Measurements from ENCODE around the gene LASP1NB.

LASP1NB gene

DNA sequence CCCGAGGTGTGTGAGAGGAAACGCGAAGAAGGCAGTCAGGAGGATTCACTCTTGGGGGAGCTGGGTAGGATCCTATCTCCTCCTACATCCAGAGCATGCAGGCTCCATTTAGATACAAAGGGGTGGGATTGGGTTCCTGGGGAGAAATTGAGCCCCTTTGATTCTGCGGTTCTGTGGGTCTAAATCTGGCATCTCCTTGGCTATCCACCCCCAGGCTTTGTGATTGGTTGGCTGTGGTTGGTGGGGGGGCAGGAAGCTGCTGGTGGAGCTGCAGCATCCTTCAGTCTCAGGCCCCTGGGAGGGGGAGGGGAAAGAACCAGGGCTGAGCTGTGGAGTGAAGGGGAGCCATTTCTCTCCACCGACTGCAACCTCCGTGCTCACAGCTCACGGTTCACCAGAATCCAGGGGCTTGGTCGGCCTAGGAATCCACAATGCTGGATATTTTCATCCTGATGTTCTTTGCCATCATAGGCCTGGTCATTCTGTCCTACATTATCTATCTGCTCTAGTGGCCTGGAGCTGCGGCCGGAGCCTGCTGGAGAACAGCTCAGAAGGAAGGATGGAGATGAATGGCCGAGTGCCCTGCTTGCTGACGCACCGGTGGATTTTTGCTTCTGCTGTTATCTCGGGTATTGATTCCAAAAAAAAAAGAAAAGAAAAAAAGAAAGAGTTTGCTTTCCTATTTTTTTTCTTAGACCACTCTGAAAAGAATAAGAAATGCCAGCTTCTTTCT, at the start of gene LASP1NB:
Gene LASP1NB (plus strand): TSS at position 352 of the 733 bp plus-strand sequence.
- DNase-seq: peak; percentile 28 to 95 (median 82)

DNA sequence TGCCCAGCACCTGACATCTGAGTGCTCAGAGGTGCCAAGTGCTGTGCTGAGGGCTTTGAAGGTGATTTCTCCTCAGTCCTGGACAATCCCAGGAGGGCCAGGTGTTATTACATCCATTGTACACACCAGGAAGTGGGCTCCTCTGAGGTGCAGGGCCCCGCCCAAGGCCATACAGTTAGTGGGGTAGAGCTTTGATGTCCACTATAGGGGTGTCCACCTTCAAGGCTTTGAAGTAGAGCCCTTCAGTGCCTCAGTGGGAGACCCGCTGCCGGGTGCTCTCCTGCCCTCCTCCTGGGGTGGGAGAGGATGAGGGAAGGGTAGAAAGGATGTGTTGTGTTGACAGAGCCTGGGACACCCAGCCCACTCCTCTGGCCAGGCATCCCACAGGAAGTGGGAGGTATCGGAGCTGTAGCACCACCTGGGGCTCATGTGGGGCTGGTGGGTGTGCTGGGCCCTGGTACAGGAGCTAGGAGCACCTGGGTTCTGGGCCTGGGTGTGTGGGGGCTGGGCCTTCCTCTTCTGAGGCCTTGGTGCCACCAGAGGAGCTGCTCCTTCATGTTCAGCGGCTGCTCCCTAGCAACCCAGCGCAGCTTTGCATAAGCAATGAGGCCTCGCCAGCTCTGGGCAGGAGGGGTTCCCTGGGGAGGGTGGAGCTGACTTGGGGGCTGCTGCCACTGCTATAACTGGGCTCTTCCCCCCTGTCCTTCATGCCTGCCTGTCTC, 48.1 kb upstream of the LASP1NB start:
- DNase-seq: peak in 22 of 58 donors; percentile 7 to 70 (median 32)

GRCh38 chr17:38879878-38880665, 45.3 kb upstream of the LASP1NB start:
- no peak for DNase-seq

- DNase-seq: peak in 26 of 58 donors; percentile 11 to 65 (median 42)
These were observed 43.7 kb upstream of the LASP1NB start for GRCh38 chr17:38881600-38882191.

DNA sequence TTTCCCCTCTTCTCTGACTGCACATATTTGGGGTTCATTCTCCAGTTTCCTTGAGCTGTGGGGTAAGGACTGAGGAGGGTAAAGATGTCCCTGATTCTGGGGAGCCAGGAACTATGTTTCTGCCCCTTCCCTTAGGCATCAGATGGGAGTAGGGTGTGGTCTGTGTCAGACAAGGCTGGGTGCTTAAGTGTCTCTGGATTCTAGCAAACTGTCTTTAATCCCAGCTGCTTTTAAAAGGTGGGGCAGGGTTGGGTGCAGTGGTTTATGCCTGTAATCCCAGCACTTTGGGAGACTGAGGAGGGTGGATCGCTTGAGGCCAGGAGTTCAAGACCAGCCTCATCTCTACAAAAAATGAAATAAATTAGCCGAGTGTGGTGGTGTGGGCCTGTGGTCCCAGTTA, 42.5 kb upstream of the LASP1NB start:
- DNase-seq: no peak

DNA sequence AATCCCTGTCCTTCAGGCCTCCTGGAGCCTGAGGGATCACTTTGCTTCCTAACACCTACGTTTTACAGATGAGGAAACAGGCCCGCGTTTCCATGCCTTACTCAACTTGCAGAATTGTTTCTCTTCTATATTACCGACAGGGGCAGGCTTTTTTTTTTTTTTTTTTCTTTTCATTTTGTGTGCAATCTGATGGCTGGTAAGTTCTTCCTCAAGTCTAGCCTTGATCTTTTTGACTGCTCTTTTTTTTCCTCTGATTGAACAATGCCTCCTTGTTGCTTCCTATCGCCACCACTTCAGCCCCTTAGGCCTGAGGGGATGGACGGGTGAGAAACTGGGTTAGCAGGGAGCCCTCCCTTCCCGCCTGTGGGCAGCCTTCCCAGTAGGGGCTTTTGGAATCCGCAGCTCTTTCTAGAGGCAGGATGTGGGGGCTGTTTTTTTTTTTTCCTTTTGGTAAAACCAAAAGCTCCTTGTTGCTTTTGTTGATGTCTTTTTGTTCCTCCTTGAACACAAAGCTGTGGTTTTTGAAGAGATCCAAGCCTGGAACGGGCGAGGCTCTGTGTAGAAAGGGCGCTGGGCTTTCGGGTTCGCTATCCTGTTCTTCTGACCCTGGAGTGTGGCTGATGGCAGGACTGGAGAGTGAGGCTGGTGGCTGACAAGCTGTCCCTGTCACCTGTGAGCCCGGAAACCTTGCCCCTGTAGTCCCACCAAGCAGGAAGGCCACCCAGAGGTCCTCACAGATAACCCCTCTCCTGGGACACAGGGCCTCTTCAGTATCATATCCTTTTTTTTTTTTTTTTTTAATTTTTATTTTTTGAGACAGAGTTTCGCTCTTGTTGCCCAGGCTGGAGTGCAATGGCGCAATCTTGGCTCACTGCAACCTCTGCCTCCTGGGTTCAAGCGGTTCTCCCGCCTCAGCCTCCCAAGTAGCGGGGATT, 41.6 kb upstream of the LASP1NB start:
- DNase-seq: peak in 22 of 58 donors; percentile 19 to 69 (median 41)

GRCh38 chr17:38885044-38885727, 40.2 kb upstream of the LASP1NB start:
- DNase-seq: no peak

DNA sequence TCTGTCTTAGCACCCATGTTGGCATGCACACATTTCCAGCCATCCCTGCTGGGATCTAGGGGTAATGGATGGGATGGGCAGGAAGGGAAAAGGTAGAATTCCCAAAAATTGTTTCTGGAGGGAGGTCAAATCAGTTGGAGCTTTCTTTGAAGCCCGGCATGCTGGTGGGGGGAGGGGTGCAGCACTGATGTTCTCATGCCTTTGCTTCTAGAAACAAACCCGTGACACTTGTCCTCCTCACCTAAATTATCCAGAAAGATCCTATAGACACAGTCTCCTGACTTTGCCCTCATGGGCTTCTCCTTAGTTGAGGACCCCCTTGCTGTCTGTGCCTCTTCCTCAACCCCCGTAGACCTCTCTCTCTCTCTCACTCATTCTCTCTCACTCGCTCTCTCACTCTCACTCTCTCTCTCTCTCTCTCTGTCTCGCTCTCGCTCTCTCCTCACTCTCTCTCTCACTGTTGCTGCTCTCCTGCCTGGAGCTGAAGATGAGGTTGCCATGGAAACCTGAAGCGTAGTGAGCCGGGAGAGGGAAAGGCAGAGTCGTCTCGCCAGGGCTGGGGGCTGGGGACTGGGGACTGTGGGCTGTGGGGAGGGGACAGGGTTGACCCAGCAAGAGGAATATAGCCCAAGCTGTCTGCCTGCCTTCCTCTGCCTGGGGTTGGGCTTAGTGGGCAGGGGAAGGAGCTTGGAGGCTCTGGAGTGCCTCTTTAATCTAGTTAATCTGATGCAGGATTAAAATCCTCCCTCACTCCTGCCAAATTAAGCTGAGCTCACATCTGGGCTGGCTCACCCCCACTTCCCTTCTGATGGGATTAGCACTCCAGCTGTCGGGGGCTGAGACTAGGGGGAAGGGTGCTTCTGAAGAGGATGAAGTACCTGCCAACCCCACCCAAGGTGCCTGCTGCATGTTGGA, 39.4 kb upstream of the LASP1NB start:
- peak in 51 of 58 donors; percentile 14 to 85 (median 63) for DNase-seq

- no peak for DNase-seq
These were observed 38.8 kb upstream of the LASP1NB start for GRCh38 chr17:38886643-38887010.

DNA sequence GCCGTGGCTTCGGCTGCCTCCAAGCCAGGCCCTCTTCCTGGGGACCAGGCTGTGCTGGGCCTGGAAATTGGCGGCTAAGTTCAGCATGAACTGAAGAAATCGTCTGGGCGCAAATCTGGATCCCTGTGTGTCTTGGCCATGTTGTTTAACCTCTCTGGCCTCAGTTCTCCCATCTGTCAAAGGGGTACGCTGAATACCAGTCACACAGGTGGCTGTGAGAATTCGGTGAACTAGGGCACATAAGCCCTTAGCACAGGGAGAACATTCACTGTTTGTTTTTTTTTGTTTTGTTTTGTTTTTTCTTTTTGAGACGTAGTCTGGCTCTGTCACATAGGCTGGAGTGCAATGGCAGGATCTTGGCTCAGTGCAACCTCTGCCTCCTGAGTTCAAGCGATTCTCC, 36.6 kb upstream of the LASP1NB start:
- DNase-seq: no peak

DNA sequence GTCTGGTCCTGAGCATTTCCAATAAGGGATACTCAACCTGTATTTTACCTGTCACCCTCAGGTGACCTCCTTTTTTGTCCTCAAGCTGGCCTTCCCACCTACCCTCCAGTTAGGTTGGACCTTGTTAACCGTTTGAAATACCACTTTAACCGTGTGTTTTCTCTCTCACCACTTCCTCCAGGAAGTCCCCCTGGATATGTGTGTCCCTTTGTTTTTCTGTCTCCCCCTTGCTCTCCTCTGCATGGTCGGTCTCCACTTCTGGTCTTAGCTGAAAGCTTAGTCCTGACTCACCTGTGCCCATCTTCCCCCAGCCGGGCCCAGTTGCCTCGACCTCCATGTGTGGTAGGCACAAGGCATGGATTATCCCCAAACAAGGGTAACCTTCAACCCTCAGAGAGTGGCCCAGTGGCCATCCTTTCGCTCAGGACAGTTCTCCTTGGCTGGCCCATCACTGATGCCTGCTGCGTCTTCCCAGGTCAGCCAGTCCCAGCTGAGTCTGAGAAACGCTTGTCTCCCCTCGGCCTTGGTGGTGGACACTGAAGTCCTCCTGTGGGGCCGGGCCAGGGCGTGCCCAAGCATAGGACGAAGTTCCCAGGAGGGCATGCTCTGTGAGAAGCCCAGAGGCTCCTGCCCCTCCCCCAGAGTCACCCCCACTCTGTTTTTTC, 35.5 kb upstream of the LASP1NB start:
- DNase-seq: no peak

- DNase-seq: no peak
These were observed 35.0 kb upstream of the LASP1NB start for GRCh38 chr17:38890410-38890746.

GRCh38 chr17:38891441-38891840, 34.0 kb upstream of the LASP1NB start:
- DNase-seq: no peak

- no peak for DNase-seq
These were observed 33.3 kb upstream of the LASP1NB start for GRCh38 chr17:38892083-38892482.

GRCh38 chr17:38892620-38893019, 32.8 kb upstream of the LASP1NB start:
- no peak for DNase-seq

DNA sequence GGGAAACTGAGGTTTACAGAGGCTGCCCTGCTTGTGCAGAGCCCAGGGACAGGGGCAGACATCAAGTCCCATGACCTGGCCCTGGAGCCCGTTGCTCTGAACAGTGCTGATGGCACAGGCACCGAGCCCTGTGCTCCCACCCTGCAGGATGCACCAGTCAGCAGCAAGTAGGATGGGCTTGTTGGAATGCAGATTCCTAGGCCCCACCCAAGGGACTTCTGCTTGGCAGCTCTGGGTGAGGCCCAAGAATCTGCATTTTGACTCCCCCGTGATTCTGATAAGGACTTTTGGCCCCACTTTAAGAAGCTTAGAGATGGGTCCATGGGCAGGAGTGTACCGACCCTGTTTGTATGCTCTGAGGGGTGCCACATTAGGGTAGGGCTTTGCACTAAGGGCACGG, 32.3 kb upstream of the LASP1NB start:
- DNase-seq: no peak

DNA sequence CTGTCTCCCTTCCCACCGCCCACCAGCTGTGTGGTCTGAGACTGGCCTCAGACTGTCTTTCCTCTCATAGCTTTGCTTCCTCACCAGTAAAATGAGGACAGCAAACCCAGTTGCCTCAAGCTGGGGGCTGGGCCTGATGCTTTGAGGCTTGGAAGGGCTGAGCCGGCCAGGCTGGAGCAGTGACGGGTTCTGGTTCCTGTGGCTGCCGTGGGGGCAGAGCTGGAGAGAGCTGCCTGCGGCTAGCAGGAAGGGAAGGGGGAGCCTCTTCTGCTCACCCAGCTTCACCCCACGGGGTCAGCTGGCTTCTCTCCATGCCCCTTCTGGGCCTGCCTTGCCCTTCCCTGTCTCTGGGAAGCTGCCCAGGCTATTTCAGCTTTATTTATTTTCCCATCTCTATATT, 31.8 kb upstream of the LASP1NB start:
- peak in 19 of 58 donors; percentile 16 to 51 (median 31) for DNase-seq

- no peak for DNase-seq
These were observed 31.1 kb upstream of the LASP1NB start for GRCh38 chr17:38894276-38894675.

All from anterior cingulate cortex (tissue), 58 donors.